ENCODE measurements around the gene TAT.

DNA sequence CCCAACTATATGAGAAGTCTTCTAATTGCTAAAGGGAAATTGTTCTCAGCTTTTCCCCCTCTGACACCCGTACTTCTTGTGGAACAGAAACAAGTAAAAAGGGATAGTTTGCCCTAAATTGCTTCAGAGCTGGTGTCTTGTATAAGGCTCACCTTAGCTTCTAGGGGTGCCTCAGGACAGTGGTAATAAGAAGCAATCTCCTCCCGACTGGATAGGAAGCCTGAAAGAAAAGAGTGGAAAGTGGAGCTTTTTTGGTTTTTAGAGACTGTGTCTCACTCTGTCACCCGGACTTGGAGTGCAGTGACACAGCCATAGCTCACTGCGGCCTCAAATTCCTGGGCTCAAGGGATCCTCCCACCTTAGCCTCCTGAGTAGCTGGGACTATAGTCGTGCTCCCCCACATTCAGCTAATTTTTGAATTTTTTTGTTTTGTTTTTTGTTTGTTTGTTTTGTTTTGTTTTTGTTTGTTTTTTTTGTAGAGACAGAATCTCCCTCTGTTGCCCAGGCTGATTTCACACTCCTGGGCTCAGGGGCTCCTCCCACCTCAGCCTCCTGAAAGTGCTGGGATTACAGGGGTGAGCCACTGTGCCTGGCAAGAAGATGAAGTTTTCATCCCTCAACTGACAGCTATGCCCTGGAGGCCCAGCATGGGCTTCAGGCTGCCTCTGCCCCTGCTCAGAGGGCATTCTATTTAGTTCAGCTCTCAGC, 3.4 kb downstream of the TAT start:
- TF ChIP-seq EZH2 (optimal IDR thresholded peaks at IDR 0.05; ENCODE audit: low read depth, low read length) (no peak), EZH2phosphoT487 (IDR thresholded peaks at IDR 0.05; ENCODE audit: low read length) (no peak)
- TF ChIP-seq, protein P1, sequence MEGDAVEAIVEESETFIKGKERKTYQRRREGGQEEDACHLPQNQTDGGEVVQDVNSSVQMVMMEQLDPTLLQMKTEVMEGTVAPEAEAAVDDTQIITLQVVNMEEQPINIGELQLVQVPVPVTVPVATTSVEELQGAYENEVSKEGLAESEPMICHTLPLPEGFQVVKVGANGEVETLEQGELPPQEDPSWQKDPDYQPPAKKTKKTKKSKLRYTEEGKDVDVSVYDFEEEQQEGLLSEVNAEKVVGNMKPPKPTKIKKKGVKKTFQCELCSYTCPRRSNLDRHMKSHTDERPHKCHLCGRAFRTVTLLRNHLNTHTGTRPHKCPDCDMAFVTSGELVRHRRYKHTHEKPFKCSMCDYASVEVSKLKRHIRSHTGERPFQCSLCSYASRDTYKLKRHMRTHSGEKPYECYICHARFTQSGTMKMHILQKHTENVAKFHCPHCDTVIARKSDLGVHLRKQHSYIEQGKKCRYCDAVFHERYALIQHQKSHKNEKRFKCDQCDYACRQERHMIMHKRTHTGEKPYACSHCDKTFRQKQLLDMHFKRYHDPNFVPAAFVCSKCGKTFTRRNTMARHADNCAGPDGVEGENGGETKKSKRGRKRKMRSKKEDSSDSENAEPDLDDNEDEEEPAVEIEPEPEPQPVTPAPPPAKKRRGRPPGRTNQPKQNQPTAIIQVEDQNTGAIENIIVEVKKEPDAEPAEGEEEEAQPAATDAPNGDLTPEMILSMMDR (IDR thresholded peaks at IDR 0.05; ENCODE audit: low read length): no peak

Measured in MM.1S (cell line).